Neural cell (in vitro differentiated cells): ENCODE data around the gene SFR1.

Experiments
- CTCF ChIP-seq: fragments of 450-650 bp; IDR thresholded peaks from 2 replicates; pipeline ENCODE4 v1.5.1; 2014; ENCODE audit warnings: antibody characterized with exemption, mild to moderate bottlenecking, moderate library complexity; ENCODE audit not compliant: poor library complexity, severe bottlenecking
- EP300 ChIP-seq: fragments of 450-650 bp; conservative IDR thresholded peaks from 2 replicates; pipeline ENCODE4 v1.6.1; 2014; ENCODE audit warnings: antibody characterized with exemption, mild to moderate bottlenecking, moderate library complexity; ENCODE audit not compliant: poor library complexity, severe bottlenecking
- EZH2 ChIP-seq: fragments of 200-600, 300-800 bp; shearing (Covaris generic), sonication (generic); IDR thresholded peaks from 2 replicates; pipeline ENCODE4 v1.6.1; 2014; ENCODE audit warnings: antibody characterized with exemption, low read length, borderline replicate concordance, mild to moderate bottlenecking; ENCODE audit not compliant: insufficient read depth, poor library complexity, severe bottlenecking
- RAD21 ChIP-seq: fragments of 450-650 bp; conservative IDR thresholded peaks from 2 replicates; pipeline ENCODE4 v1.6.1; 2014; ENCODE audit warnings: antibody characterized with exemption, mild to moderate bottlenecking, moderate library complexity
- SMC3 ChIP-seq: fragments of 450-650 bp; conservative IDR thresholded peaks from 2 replicates; pipeline ENCODE4 v1.6.1; 2014; ENCODE audit warnings: antibody characterized with exemption, mild to moderate bottlenecking, moderate library complexity; ENCODE audit not compliant: poor library complexity
- TF ChIP-seq, protein P1 (sequence below): IDR thresholded peaks from 2 replicates; pipeline ENCODE4 v1.6.1; 2012; ENCODE audit warnings: borderline replicate concordance

GRCh38 chr10:104076743-104077160 lies 45.2 kb upstream of the SFR1 start:
- TF ChIP-seq CTCF (no peak), EZH2 (no peak), SMC3 (no peak), RAD21 (no peak), EP300 (no peak)
- TF ChIP-seq, protein P1, sequence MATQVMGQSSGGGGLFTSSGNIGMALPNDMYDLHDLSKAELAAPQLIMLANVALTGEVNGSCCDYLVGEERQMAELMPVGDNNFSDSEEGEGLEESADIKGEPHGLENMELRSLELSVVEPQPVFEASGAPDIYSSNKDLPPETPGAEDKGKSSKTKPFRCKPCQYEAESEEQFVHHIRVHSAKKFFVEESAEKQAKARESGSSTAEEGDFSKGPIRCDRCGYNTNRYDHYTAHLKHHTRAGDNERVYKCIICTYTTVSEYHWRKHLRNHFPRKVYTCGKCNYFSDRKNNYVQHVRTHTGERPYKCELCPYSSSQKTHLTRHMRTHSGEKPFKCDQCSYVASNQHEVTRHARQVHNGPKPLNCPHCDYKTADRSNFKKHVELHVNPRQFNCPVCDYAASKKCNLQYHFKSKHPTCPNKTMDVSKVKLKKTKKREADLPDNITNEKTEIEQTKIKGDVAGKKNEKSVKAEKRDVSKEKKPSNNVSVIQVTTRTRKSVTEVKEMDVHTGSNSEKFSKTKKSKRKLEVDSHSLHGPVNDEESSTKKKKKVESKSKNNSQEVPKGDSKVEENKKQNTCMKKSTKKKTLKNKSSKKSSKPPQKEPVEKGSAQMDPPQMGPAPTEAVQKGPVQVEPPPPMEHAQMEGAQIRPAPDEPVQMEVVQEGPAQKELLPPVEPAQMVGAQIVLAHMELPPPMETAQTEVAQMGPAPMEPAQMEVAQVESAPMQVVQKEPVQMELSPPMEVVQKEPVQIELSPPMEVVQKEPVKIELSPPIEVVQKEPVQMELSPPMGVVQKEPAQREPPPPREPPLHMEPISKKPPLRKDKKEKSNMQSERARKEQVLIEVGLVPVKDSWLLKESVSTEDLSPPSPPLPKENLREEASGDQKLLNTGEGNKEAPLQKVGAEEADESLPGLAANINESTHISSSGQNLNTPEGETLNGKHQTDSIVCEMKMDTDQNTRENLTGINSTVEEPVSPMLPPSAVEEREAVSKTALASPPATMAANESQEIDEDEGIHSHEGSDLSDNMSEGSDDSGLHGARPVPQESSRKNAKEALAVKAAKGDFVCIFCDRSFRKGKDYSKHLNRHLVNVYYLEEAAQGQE: no peak
